Midbrain (tissue), 1 donor: Measurements from ENCODE around the gene DNM2.
"Not testable (repeated sequence)": the region's sequence is repeated elsewhere in the genome, so short reads cannot be mapped to it uniquely, and the experiment has no call there.

Experiments
- DNase-seq: peaks from one replicate; lab custom pipeline; 2025; lab: John Stamatoyannopoulos, UW

DNM2 gene

DNA sequence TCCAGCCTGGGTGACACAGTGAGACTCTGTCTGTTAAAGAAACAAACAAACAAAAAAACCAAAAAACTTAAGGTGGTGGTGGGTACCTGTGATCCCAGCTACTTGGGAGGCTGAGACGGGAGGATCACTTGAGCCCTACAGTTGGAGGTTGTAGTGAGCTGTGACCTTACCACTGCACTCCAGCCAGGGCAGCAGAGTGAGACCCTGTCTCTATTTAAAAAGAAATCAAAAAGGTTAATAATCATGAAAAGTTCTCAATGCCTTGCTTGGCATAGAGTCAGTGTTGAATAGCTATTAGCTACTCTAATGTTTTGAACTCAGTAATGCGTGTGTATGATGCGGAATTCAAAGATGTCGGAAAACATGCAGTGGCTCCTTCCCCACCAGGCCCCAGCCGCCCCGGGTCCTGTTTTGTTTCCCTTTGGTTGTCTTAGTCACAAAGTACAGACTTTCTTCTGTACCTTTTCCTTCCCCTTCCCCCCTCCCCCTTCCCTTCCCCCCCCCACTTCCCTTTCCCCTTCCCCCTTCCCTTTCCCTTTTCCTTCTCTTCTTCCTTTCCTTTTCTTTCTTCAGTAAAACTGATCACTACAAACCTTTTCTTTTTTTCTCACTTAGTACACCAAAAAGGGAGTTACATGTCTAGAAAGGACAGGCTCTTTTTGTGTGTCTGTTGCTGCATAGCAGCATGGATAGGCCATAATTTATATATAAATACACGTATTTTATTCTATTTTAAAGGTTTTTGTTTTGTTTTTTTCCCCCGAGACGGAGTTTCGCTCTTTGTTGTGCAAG is 35.2 kb downstream of the DNM2 start:
- no peak for DNase-seq

DNA sequence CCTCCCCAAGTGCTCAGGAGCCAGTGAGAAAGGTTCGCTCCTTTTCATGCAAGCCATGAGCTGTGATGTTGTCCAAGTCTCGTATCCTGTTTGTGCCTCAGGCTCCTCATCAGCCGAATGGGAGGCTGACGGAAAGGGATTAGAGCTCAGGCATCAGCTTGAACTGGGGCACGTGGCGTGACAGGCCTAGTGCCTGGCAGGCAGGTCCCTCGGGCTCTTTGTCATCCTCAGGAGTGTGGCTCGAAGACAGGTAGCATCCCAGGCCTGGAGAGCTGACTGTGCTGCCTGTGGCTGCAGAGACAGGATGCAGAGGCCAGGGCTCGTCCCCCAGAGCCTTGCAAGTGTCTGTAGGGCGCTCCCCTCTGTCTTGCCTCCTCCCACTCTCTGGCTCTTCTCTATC is 38.5 kb downstream of the DNM2 start:
- no peak for DNase-seq

DNA sequence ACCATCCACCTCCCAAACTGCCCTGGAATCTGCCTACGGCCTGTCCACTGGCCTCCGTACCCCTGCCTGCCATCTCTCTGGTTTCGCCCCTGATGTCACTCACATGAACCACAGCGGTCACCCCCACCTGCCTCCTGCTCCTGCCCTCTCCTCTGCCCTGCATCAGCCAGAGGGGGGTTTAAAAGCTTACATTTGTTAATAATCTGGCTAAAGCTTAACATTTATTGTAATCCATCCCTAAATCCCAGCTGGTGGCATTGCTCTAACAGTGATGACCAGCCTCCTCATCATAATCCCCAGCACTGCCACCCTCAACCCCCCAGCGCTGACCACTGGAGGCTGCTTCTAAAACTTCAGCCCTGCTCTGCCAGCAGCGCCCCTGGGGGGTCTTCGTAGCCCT is 38.9 kb downstream of the DNM2 start:
- no peak for DNase-seq

DNA sequence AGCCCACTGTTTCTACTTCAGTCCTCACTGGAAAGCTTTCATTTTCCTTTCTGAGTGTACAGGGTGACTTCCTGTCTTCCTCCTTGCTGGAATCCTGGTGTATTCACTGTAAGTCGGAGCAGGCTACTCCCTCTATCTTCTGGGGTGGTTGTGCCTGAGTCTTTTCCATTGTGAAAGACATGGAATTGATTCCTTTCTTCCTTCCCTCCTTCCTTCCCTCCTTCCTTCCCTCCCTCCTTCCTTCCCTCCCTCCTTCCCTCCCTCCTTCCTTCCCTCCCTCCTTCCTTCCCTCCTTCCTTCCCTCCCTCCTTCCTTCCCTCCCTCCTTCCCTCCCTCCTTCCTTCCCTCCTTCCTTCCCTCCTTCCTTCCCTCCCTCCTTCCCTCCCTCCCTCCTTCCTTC is 40.2 kb downstream of the DNM2 start:
- not testable (repeated sequence) for DNase-seq

- DNase-seq, result no peak
Measured at GRCh38 chr19:10758978-10759377, 41.1 kb downstream of the DNM2 start.

GRCh38 chr19:10760273-10760944 is 42.5 kb downstream of the DNM2 start:
- no peak for DNase-seq

- DNase-seq, result no peak
Measured at GRCh38 chr19:10761443-10762250, 43.8 kb downstream of the DNM2 start.

DNA sequence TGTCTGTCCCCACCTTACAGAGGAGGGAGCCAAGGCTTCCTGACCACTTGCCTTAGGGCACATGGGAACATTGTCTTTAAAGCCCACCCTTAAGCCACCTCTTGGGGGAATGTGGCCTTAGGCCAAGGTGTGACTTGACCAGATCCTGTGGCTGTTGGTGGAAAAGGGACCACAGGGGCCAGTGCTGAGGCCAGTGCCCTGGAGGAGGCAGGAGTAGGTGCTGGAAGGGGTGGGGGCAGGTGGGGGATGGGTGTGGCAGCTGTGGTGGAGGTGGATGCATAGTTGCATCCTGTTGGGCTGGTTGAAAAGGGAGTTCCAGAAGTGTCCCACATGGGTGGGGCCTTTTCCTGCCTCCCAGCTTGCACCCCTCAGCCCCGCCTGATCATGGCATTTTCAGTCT is 44.8 kb downstream of the DNM2 start:
- no peak for DNase-seq

DNA sequence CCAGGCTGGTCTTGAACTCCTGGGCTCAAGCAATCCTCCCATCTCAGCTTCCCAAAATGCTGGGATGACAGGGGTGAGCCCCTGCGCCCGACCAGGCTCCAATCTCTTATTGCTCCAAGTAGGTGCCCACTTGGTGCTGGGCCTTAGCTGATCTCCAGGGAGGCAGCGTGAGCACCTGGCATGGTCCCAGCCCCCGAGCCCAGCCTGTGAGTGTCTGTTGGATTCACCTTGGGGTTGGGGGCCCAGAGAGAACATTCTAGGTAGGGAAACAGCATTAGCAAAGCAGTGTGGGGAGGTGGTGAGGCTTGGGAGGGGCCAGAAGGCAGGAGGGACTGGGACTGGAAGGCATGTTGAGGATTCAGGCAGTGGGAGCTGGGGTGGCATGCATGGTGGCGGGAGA is 45.5 kb downstream of the DNM2 start:
- no peak for DNase-seq

- no peak for DNase-seq
Measured at GRCh38 chr19:10763828-10764339, 46.0 kb downstream of the DNM2 start.

DNA sequence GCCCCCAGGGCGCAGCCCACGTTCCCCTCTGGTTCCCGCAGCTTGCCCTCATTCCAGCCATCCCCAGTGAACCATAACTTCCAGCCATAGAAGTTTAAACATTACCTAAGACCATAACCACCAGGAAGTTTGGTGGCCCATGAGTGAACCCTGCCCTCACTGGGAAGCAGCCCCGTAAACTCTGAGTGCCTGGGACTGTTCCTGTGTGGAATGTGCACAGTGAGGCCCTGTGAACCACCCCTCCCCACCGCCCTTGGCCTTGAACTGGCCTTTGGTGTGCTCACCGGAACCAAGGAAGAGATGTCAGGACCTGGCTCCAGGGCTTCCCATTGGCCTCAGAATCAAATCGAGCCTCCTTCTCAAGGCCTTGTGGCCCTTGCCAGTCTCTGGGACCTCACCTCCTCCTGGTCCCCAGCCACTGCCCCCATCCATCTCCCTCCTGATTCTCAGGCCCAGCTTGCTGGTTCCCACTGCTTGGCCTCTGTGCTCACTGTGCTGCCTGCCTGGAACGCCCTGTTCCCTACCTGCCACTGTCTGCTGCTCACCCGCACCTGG is 46.5 kb downstream of the DNM2 start:
- no peak for DNase-seq

DNA sequence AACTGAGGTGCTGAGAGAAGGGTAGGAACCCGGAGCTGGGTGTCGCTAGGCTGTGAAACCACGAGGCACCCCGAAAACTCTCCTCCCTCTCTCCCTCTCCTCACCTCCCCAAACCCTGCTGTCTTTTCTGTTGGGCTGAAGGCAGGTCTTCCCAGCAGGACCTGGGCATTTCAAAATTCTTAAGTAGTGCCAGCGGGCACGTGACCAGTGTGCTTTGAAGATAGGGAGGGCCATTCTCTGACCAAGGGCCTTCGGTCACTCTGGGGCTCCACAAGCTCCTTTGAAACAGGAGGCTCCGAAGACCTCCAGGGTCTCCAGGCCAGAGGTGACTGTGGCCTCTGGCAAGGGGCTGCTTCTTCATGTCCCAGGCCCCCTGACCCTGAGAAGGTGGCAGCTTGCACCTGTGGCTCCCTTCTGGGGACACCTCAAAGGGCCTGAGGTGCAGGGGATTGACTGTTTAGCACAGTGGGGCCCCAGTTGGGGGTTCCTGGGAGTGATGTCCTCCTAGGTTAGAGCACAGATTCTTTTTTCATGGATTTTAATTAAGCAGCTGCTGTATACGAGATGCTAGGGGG is 48.3 kb downstream of the DNM2 start:
- no peak for DNase-seq

DNA sequence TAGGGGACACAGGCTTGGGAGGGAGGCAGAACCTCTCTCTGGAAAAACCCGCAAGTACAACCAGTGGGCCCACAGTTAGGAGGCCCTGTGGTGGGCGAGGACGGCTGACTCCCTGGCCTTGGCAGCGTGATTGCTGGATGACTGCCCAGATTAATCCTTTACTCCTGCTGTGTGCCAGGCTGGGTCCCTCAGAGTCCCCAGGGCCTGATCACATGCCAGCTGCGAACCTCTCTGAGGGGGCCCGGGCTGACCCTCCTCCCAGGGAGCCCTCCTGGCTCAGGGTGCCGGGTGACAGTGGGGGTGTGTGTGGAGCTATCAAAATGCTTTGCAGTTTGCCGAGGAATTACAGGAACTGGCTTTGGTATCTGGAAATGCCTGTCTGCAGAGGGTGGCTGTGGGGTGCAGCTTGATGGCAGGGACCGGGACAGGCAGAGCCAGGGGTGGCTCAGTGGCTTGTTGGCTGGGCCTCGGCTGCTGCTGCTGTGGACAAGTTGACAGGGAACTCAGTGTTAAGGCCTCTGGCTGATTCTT is 48.9 kb downstream of the DNM2 start:
- peak; percentile 31 for DNase-seq

GRCh38 chr19:10767726-10768125 is 49.8 kb downstream of the DNM2 start:
- DNase-seq, result no peak

GRCh38 chr19:10768369-10768768 is 50.5 kb downstream of the DNM2 start:
- no peak for DNase-seq

DNA sequence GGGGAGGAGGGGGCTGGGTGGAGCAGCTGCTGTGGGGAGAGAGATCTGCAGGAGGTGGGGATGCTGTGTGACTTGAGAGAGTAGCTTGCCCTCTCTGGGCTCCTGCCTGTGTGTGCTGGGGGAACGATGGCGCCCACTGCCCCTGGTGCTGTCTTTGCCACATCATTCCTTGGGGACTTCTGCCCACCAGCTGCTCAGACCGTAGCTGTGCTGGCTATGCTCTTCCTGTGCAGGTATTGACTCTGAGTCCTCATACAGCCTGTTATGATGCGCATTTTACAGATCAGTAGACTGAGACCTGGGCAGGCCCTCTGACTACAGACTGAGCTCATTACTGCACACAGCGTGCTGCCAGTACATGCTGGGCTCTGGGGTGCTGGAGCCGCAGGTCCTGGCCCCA is 51.1 kb downstream of the DNM2 start:
- DNase-seq, result no peak

DNA sequence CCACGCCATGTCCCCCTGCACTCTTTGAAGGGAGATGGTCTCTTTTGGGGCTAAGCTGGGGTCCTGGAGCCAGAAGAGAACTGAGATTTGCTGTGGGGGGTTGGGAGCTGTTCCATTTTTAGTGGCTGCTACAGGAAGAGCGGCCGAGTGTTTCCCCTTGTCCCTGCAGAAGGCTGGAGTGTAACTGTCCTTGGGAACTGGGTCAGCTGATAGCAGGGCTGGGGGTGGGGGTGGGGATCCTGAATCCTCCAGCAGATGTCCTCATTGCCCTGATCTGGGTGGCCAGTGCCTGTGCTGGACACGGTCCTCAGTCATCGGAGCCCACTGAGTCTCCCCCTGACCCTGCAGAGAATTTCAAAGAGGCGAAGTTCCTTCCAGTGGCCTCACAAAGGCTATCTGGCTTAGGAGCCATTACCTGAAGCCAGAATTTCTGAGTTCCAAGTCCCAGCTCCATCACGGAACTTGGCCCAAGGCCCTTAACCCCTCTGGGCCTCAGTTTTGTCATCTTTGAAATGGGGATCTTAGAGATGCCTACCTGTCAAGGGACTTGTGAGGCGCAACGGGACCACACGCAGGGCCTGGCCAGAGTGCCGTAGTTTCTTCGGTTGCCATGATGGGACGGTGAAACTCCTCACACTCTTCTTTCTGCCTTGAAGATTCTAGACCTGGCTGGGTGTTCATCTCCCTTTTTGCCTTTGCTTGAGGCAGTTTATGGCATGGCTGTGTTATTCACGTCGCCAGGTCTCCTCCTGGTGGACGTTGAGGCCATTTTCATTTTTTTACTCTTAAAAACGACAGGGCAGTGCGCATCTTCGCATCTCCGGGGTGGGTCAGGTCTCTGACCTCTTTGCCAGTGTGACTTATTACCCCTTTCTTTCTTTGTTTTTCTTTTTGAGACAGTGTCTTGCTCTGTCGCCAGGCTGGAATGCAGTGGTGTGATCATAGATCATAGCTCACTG is 51.9 kb downstream of the DNM2 start:
- peak; percentile 84 for DNase-seq

DNA sequence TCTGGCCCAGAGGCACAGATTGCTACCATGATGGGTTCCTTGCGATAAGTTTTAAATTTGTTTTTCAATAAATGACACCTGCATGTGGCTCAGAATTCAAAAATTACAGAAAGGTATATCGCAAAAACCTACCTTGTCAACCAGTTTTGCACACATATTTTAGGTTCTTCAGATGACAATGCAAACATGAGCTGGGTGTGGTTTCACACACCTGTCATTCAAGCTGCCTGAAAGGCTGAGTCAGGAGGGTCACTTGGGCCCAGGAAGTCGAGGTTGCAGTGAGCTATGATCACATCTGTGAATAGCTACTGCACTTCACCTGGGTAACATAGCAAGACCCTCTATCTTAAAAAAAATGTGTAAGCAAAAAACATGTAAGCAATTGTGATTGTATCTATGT is 56.1 kb downstream of the DNM2 start:
- DNase-seq, result no peak

GRCh38 chr19:10774893-10775292 is 57.0 kb downstream of the DNM2 start:
- DNase-seq, result no peak

- DNase-seq, result no peak
Measured at GRCh38 chr19:10776900-10777650, 59.2 kb downstream of the DNM2 start.
